ENCODE data around the gene AIG1.

Gene AIG1

GRCh38 chr6:143288923-143289322 lies 228.2 kb downstream of the AIG1 start:
- H3K27ac ChIP-seq, result no peak overlapping the region
- no peak for TF ChIP-seq CTCF (IDR thresholded peaks at IDR 0.05)
- no peak for DNase-seq (ENCODE audit: low spot score)
- no peak overlapping the region for H3K4me3 ChIP-seq

- H3K27ac ChIP-seq, result no peak overlapping the region
- DNase-seq (ENCODE audit: low spot score), result no peak
- TF ChIP-seq CTCF (IDR thresholded peaks at IDR 0.05), result no peak
- no peak overlapping the region for H3K4me3 ChIP-seq
These were observed 229.5 kb downstream of the AIG1 start for GRCh38 chr6:143290206-143290605.

- DNase-seq (ENCODE audit: low spot score), result no peak
- Histone ChIP-seq H3K27ac (no peak overlapping the region), H3K4me3 (no peak overlapping the region)
- TF ChIP-seq CTCF (IDR thresholded peaks at IDR 0.05), result no peak
These were observed 232.8 kb downstream of the AIG1 start for GRCh38 chr6:143293523-143293922.

- Histone ChIP-seq H3K27ac (no peak overlapping the region), H3K4me3 (no peak overlapping the region)
- no peak for TF ChIP-seq CTCF (IDR thresholded peaks at IDR 0.05)
- DNase-seq (ENCODE audit: low spot score), result no peak
These were observed 233.7 kb downstream of the AIG1 start for GRCh38 chr6:143294265-143294860.

- Histone ChIP-seq H3K27ac (no peak overlapping the region), H3K4me3 (no peak overlapping the region)
- DNase-seq (ENCODE audit: low spot score), result no peak
- no peak for TF ChIP-seq CTCF (IDR thresholded peaks at IDR 0.05)
These were observed 235.2 kb downstream of the AIG1 start for GRCh38 chr6:143295932-143296331.

- TF ChIP-seq CTCF (IDR thresholded peaks at IDR 0.05), result no peak
- Histone ChIP-seq H3K27ac (no peak overlapping the region), H3K4me3 (no peak overlapping the region)
- DNase-seq (ENCODE audit: low spot score), result no peak
These were observed 237.4 kb downstream of the AIG1 start for GRCh38 chr6:143298071-143298470.

- no peak for DNase-seq (ENCODE audit: low spot score)
- H3K27ac ChIP-seq, result no peak overlapping the region
- TF ChIP-seq CTCF (IDR thresholded peaks at IDR 0.05), result no peak
- no peak overlapping the region for H3K4me3 ChIP-seq
These were observed 238.8 kb downstream of the AIG1 start for GRCh38 chr6:143299253-143300166.

All from coronary artery (tissue), 2 donors.